Measurements from ENCODE around the gene TUFT1. TPM values are rescaled to one million over a fixed set of nuclear protein-coding genes. Genes with fewer than 3 reads are reported as not detected.

The TUFT1 gene
- total RNA-seq, 1 donor from 2014 or later = 9.0 TPM

GRCh38 chr1:151524736-151525135 lies 15.4 kb upstream of the TUFT1 start:
- Mint-ChIP-seq H3K9me3 (ENCODE audit: unreplicated experiment) (no peaks in the 10 kb centered on the region), H3K27ac (ENCODE audit: unreplicated experiment) (no peak overlapping the region), H3K36me3 (ENCODE audit: unreplicated experiment) (no peaks in the 10 kb centered on the region), H3K27me3 (ENCODE audit: unreplicated experiment) (no peaks in the 10 kb centered on the region), H3K4me1 (ENCODE audit: unreplicated experiment) (no peaks in the 10 kb centered on the region), H3K4me3 (ENCODE audit: unreplicated experiment) (no peak overlapping the region)
- no peak for TF ChIP-seq CTCF (IDR thresholded peaks at IDR 0.05)
- DNase-seq (ENCODE audit: extremely low spot score, unreplicated experiment) = no peak

- no peak overlapping the region for H3K4me3 Mint-ChIP-seq (ENCODE audit: unreplicated experiment)
- TF ChIP-seq CTCF (IDR thresholded peaks at IDR 0.05) = no peak
- H3K9me3 Mint-ChIP-seq (ENCODE audit: unreplicated experiment) = no peaks in the 10 kb centered on the region
- no peak overlapping the region for H3K27ac Mint-ChIP-seq (ENCODE audit: unreplicated experiment)
- H3K4me1 Mint-ChIP-seq (ENCODE audit: unreplicated experiment) = no peaks in the 10 kb centered on the region
- no peaks in the 10 kb centered on the region for H3K27me3 Mint-ChIP-seq (ENCODE audit: unreplicated experiment)
- H3K36me3 Mint-ChIP-seq (ENCODE audit: unreplicated experiment) = no peaks in the 10 kb centered on the region
- DNase-seq (ENCODE audit: extremely low spot score, unreplicated experiment) = no peak
Measured at GRCh38 chr1:151526735-151527525, 13.2 kb upstream of the TUFT1 start.

GRCh38 chr1:151529211-151529702 lies 10.9 kb upstream of the TUFT1 start:
- Mint-ChIP-seq H3K4me3 (ENCODE audit: unreplicated experiment) (no peak overlapping the region), H3K9me3 (ENCODE audit: unreplicated experiment) (no peaks in the 10 kb centered on the region), H3K4me1 (ENCODE audit: unreplicated experiment) (no peaks in the 10 kb centered on the region), H3K27ac (ENCODE audit: unreplicated experiment) (no peak overlapping the region), H3K27me3 (ENCODE audit: unreplicated experiment) (no peaks in the 10 kb centered on the region), H3K36me3 (ENCODE audit: unreplicated experiment) (no peaks in the 10 kb centered on the region)
- DNase-seq (ENCODE audit: extremely low spot score, unreplicated experiment) = no peak
- no peak for TF ChIP-seq CTCF (IDR thresholded peaks at IDR 0.05)

GRCh38 chr1:151529781-151530180 lies 10.3 kb upstream of the TUFT1 start:
- H3K27ac Mint-ChIP-seq (ENCODE audit: unreplicated experiment) = no peak overlapping the region
- no peaks in the 10 kb centered on the region for H3K9me3 Mint-ChIP-seq (ENCODE audit: unreplicated experiment)
- H3K27me3 Mint-ChIP-seq (ENCODE audit: unreplicated experiment) = no peaks in the 10 kb centered on the region
- no peak overlapping the region for H3K4me3 Mint-ChIP-seq (ENCODE audit: unreplicated experiment)
- H3K36me3 Mint-ChIP-seq (ENCODE audit: unreplicated experiment) = no peaks in the 10 kb centered on the region
- no peak for DNase-seq (ENCODE audit: extremely low spot score, unreplicated experiment)
- no peak for TF ChIP-seq CTCF (IDR thresholded peaks at IDR 0.05)
- no peaks in the 10 kb centered on the region for H3K4me1 Mint-ChIP-seq (ENCODE audit: unreplicated experiment)

- H3K27me3 Mint-ChIP-seq (ENCODE audit: unreplicated experiment) = no peaks in the 10 kb centered on the region
- no peaks in the 10 kb centered on the region for H3K36me3 Mint-ChIP-seq (ENCODE audit: unreplicated experiment)
- no peak overlapping the region for H3K4me3 Mint-ChIP-seq (ENCODE audit: unreplicated experiment)
- no peak for DNase-seq (ENCODE audit: extremely low spot score, unreplicated experiment)
- no peak overlapping the region for H3K27ac Mint-ChIP-seq (ENCODE audit: unreplicated experiment)
- no peaks in the 10 kb centered on the region for H3K9me3 Mint-ChIP-seq (ENCODE audit: unreplicated experiment)
- no peaks in the 10 kb centered on the region for H3K4me1 Mint-ChIP-seq (ENCODE audit: unreplicated experiment)
- no peak for TF ChIP-seq CTCF (IDR thresholded peaks at IDR 0.05)
Measured at GRCh38 chr1:151530461-151530860, 9.6 kb upstream of the TUFT1 start.

Data from osteocyte (in vitro differentiated cells).